ENCODE data around the gene BAZ1A.
"Not testable (repeated sequence)": the region's sequence is repeated elsewhere in the genome, so short reads cannot be mapped to it uniquely, and the experiment has no call there.

Gene BAZ1A

DNA sequence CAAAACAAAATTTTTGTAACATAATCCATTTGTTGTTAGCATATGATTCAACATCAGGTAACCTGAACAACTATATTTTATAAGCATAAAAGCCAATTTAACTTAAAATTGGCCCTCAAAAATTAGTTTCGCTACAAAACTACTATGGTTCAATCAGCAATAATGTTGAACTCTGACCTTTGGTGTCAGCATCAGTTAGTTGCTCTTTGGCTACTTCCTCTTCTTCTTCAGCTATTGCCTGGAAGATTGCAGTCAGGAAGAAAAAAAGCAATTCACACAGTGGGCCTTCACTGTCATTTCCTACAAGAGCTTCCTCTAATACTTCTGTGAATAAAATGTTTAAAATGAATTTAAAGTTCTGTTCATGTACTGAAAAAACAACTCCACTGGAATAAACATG lies 82.6 kb downstream of the BAZ1A start:
- in situ Hi-C loops (cut with MboI; ENCODE audit: low sequenced_read_pairs) = no loop called here

DNA sequence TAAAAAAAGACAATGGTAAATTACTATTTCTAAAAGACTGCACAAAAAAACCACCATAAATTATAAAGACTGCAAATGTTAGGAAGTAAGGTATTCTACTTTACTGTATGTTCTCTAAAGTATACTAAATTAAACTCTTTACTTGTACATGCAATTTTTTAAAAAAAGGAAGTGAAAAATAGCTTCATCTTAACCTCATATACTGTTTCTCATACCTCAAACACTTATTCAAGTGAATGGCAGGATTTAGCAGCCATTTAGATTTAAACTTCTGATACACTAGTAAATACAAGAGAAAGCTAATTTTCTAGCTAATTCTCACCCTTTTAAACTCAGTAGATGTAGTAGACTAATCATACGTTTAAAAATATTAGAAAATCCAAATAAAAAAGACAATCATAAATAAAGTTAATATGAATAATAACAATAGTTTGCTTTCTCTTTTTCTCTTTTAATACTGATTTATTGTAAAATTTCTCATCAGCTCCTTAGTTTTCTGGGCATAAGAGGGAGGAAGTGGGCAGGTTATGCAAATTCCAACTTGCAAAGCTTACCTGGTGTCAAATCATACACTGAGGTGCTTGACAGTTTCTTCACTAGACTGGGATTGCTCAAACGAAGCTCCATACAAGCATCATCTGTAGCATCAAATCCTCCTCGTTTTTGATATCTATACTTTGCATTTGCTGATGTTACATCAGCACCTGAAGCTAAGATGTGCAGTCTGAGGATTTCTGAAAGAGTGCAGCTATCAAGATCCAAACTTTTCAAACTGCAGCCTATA lies 89.7 kb downstream of the BAZ1A start:
- in situ Hi-C loops (cut with MboI; ENCODE audit: low sequenced_read_pairs) = no loop called here

DNA sequence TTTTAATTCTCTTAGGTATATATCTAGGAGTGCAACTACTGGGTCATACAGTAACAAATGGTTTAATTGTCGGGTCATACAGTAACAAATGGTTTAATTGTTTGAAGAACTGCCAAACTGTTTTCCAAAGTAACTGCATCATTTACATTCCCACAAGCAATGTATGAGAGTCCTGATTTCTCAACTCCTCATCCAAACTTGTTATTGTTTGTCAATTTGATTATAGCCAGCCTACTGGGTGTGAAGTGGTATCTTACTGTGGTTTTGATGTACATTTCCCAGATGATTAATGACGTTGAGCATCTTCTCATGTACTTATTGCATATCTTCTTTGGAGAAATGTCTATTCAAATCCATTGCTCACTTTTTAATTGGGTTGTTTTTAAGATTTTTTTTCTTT lies 93.1 kb downstream of the BAZ1A start:
- in situ Hi-C loops (cut with MboI; ENCODE audit: low sequenced_read_pairs) = no loop called here

DNA sequence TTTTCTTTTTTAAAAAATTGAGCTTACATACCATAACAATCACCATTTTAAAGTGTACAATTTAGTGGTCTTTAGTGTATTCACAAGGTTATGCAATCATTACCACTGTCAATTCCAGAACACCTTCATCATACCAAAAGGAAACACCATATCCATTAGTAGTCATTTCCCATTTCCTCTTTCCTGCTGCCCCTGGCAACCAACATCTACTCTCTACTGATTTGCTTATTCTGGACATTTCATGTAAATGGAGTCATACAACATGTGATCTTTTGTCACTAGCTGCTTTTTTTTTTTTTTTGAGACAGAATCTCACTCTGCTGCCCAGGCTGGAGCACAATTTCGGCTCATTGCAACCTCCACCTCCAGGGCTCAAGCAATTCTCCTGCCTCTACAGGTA lies 93.9 kb downstream of the BAZ1A start:
- in situ Hi-C loops (cut with MboI; ENCODE audit: low sequenced_read_pairs) = no loop called here

DNA sequence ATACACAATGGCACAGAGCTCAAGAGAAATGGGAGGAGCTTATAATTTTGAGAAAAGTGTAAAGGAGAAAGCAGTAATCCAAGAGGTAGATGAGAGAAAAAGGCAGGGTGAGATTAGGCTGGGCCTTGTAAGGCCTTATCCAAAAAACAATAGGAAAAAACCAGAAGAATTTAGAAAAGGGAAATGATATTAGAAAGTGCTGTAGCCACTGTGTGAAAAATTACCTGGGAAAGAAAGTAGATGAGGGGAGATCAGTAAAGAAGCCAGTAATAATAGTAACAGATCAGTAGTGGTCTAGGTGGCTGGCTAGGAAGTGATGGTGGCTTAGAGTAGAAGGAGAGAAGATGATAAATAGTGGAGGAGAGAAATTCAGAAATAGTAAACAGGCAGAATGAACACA lies 94.5 kb downstream of the BAZ1A start:
- in situ Hi-C loops (cut with MboI; ENCODE audit: low sequenced_read_pairs) = no loop called here

DNA sequence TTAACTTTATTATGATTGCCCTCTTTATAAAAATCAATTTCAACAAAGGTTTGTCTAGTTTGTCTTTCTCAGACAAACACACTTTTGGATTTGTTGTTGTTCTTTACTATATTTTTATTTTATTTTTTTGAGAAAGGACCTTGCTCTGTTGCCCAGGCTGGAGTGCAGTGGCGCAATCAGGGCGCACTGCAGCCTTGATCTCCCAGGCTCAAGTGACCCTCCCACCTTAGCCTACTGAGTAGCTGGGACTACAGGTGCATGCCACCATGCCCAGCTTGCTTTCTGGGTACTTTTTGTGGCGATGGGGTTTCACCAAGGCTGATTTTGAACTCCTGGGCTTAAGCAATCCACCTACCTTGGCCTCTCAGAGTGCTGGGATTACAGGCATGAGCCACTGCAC lies 96.4 kb downstream of the BAZ1A start:
- in situ Hi-C loops (cut with MboI; ENCODE audit: low sequenced_read_pairs) = no loop called here

DNA sequence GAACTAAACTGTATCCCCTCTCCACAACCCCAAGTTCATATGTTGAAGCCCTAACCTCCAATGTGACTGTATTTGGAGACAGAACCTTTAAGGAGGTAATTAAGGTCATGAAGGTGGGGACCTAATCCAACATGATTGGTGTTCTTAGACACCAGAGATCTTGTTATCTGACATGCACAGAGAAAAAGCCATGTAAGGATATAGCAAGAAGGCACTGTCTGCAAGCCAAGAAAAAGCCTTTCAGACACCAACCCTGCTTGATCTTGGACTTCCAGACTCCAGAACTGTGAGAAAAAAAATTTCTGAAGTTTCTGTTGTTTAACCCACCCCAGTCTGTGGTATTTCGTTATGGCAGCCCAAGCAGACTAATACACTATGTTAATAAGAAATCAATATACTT lies 98.5 kb downstream of the BAZ1A start:
- in situ Hi-C loops (cut with MboI; ENCODE audit: low sequenced_read_pairs) = no loop called here

DNA sequence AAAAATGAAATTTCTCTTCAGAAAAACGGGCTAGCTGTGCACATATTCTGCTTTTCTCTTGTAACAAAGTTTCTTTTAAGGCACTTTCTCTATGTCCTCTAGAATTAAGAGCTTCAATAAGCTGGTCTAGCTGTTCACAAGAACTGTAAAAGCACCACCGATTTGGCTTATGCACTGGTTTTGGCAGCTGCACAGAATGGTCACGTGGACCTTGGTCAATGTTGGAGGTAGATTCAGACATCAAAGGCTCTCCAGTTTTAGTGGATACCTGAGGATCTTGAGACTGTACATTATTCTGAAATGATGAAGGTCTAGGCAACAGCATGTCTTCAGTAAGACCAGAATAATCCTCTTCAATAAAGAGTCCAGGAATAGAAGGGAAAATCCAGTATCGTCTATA lies 99.2 kb downstream of the BAZ1A start:
- in situ Hi-C loops (cut with MboI; ENCODE audit: low sequenced_read_pairs) = no loop called here

DNA sequence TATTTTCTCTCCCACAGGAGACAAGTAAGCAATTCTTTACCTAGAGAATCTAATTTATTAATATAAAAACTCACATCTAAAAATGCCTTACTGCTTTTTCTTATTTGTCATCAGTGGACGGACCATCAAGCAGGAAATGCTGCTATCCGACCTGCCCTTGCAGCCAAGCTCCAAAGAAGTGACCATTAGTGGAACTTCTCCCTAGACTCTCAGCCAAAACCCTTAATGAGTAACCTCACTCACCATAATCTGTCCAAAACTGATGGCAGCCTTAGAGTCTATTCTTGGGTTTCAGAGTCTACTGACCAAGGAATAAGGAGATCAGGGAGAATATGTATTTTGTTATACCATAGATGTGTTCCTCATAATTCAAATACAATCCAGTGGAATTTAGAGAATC lies 99.8 kb downstream of the BAZ1A start:
- in situ Hi-C loops (cut with MboI; ENCODE audit: low sequenced_read_pairs) = no loop called here

DNA sequence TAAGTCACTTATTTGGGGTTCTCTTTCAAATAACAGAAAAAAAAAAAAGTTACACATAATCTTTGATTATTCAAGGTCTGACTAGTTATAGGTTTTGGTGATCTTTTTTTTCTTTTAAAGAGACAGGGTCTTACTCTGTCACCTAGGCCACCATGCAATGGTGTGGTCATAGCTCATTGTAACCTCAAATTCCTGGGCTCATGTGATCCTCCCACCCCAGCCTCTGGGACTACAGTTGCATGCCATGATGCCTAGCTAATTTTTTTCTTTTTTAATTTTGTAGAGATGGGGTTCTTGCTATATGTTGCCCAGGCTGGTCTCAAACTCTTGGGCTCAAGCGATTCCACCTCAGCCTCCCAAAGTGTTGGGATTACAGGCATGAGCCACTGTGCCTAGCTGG lies 104.3 kb downstream of the BAZ1A start:
- in situ Hi-C loops (cut with MboI; ENCODE audit: low sequenced_read_pairs) = no loop called here

DNA sequence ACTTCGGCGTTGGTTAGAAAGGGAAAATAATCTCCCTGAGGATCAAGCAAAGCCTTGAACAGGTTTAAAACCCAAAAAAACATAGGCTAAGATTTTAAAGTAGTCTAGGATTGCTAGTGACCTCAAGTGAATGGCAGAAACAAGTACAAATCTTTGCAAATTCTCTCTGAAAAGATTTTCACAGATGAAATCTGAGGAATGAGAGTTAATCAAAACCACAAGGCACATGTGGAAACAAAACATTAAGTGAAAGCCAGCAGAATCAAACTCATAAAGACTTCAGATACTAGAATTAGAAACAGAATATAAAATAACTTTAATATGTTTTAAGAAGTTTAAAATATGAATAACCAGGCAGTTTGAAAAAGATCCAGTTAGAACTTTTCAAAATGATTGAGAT lies 108.6 kb downstream of the BAZ1A start:
- in situ Hi-C loops (cut with MboI; ENCODE audit: low sequenced_read_pairs) = no loop called here

DNA sequence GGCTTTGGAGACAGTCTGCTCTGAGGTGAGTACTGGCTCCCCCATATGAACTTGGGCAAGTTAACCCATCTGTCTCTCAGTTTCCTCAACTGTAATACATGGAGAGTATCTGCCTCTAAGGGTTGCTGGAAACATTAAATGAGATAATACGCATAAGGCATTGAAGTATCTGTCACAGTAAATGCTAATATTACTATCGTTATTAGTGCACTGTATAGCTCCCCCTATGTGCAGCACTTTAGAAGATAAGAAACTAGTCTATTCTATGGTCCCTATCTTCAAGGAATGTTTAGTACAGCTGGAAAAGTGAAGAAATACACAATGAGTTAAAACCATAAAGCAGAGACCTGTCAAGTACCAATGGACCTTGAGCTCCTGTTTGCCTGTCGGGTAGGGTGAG lies 109.1 kb downstream of the BAZ1A start:
- in situ Hi-C loops (cut with MboI; ENCODE audit: low sequenced_read_pairs) = no loop called here

DNA sequence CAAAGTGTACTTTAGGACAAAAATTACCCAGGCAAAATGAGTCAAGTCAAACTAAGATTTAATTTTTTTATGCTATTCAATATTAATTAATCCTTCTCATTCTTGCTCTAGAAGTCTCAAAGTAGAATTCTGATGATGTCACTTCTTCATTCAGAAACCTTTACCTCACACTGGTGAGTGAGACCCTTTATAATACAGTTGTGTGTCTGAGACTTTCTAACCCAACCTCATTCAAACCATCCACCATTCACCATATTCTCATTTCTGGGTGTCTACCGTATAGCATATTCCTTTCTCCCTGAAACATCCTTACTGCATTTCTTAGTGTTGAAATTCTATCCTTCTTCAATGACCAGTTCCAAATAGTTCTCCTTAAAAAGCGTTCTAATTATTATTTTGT lies 119.9 kb downstream of the BAZ1A start:
- in situ Hi-C loops (cut with MboI; ENCODE audit: low sequenced_read_pairs) = no loop called here

DNA sequence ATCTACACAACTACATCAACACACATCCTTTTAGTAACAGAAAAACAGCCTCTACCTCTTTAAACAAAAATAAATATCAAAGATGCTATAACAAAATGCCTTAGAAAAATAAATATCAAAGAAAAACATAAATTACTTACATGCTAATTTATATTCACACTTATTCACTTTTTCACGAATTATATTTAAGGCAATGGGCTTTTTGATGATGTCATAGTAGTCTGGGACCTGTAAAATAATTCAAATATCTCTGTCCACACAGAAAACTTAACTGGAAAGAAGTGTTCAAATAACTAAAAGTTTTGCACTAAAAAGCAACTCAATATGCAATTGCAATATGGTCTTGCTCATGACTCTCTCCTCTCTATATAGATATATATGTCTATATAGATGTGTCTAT lies 120.5 kb downstream of the BAZ1A start:
- in situ Hi-C loops (cut with MboI; ENCODE audit: low sequenced_read_pairs) = no loop called here

DNA sequence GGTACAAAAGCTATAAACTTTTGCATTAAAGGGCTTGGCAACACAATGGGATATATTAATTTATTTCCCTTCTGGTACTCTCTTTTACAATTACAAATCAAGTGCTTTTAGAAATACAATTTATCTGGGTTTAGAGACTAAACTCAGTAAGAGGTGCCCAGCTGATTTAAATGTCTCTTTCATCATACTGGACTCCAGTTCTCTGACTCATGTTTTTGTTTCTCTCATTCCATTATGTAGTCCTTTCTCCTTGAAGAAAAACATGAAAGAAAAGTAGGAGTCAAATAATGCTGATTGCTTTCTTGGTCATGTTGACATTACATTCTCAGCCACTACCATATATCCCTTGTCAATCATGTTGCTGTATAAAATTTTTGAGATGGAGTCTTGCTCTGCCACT lies 124.5 kb downstream of the BAZ1A start:
- in situ Hi-C loops (cut with MboI; ENCODE audit: low sequenced_read_pairs) = no loop called here

DNA sequence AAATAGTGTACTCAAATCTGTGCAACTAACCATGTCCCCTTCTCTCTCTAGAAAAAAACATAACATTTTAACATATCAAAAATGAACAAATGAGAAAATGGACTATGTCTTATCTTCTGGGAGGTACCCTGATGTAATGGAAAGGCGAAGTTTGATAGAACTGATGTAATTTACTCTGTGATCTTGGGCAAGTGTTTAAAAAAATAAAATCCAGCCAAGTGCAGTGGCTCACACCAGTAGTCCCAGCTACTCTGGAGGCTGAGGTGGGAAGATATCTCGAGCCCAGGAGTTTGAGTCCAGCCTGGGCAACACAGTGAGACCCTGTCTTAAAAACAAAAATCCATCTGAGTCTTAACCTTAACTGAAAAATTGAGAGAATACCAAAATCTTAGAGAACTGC lies 124.9 kb downstream of the BAZ1A start:
- in situ Hi-C loops (cut with MboI; ENCODE audit: low sequenced_read_pairs) = no loop called here

DNA sequence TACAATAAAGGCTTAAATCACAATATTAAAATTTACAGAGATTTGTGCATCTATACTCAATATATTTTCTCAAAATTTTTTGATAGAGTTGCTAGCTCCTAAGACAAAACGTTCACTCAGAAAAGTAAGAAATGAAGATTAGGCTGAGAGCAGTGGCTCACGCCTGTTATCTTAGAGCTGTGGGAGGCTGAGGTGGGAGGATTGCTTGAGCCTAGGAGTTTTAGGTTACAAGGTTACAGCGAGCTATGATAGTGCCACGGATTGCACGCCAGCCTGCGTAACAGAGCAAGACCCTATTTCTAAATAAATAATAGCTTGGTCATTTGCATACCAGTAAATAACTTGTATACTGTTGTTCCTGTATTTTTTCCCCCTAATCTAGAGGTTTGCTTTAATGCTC lies 125.8 kb downstream of the BAZ1A start:
- in situ Hi-C loops (cut with MboI; ENCODE audit: low sequenced_read_pairs) = no loop called here

DNA sequence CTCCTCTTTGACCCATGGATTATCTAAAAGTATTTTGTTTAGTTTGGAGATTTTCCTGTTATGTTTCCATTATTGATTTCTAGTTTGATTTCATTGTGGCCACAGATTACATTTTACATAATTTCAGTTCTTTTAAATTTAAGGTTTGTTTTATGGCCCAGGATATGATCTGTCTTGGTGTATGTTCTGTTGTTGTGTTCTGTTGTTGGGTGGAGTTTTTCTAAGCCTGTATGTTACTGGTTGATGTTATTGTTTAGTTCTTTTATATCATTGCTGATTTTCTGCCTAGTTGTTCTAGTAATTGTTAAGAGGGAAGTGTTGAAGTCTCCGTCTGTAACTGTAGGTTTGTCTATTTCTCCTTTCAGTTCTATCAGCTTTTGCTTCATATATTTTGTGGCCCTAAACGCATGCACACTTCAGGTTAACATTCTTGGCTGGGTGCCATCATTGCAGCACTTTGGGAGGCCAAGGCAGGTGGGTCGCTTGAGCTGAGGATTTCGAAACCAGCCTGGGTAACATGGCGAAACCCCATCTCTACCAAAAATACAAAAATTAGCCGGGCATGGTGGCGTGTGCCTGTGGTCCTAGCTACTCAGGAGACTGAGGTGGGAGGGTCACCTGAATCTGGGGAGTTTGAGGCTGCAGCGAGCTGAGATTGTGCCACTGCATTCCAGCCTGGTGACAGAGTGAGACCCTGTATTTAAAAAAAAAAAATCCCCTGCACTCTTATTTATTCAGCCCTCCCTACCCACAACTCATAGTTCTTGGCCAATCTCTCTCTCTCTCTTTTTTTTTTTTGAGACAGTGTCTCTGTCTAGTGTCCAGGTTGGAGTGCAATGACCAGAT lies 132.7 kb downstream of the BAZ1A start:
- in situ Hi-C loops (cut with MboI; ENCODE audit: low sequenced_read_pairs) = no loop called here

DNA sequence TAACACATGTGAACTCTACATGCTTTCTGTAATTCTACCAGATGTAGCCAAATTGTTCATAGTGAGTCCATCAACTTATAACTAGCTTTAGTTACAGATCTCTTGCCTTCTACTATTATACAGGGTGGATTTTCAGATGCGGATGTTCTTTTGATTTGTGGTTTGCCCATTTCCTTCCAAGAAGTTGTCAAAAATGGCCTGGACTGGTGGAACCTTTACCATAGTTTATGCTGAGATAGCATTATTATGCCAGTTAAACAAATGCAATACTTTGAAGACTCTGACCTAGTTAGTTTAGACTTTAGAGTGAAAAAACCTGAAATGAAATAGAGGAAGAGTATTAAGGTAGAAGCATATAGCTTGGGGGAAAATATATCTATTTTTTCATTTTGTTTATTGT lies 133.3 kb downstream of the BAZ1A start:
- in situ Hi-C loops (cut with MboI; ENCODE audit: low sequenced_read_pairs) = no loop called here

DNA sequence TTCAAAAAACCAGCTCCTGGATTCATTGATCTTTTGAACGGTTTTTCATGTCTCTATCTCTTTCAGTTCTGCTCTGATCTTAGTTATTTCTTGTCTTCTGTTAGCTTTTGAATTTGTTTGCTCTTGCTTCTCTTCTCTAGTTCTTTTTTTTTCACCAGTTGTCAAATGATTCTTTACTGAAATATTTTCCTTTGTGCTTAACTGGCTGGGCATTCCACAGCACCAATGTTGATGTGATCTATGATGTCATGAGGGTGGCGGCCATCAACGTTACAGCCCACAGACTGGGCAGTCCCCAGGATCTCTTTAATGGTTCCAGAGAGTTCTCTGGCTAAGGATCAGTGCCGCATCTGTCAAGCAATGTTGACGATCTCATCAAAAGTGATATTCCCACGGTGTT lies 135.0 kb downstream of the BAZ1A start:
- in situ Hi-C loops (cut with MboI; ENCODE audit: low sequenced_read_pairs) = not testable (repeated sequence)

DNA sequence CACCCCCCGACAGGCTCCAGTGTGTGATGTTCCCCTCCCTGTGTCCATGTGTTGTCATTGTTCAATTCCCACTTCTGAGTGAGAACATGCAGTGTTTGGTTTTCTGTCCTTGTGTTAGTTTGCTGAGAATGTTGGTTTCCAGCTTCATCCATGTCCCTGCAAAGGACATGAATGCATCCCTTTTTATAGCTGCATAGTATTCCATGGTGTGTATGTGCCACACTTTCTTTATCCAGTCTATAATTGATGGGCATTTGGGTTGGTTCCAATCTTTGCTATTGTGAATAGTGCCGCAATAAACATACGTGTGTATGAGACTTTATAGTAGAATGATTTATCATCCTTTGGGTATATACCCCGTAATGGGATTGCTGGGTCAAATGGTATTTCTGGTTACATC lies 138.1 kb downstream of the BAZ1A start:
- in situ Hi-C loops (cut with MboI; ENCODE audit: low sequenced_read_pairs) = not testable (repeated sequence)

DNA sequence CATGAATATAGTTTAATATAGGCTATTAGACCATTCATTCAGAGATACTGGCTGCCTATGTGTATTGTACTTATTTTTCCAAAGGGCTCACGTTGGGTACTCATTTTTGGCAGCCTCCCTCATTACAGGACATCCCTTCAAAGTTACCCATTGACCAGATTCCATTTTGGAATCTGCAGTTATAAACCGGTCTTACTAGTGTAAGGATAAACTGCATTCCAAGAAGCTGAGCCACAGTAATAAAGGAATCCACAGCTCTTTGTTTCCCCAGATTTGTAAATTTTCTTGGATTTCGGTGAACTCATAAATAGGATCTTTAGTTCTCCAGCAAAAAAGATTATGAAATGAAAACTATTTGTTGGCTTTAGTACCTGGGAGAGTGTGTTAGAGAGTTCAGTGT lies 141.9 kb downstream of the BAZ1A start:
- in situ Hi-C loops (cut with MboI; ENCODE audit: low sequenced_read_pairs) = no loop called here
